ENCODE measurements around the gene SUZ12.
"Not testable (repeated sequence)": the region's sequence is repeated elsewhere in the genome, so short reads cannot be mapped to it uniquely, and the experiment has no call there.

DNA sequence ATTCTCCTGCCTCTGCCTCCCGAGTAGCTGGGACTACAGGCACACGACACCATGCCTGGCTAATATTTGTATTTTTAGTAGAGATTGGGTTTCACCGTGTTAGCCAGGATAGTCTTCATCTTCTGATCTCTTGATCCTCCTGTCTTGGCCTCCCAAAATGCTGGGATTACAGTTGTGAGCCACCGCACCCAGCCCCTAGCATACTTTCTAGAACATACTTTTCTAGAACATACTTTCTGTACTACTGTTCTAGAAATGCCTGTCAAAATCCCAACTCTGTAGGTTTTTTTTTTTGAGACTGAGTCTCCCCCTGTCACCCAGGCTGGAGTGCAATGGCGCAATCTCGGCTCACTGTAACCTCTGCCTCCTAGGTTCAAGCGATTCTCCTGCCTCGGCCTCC is 27.3 kb downstream of the SUZ12 start:
- TF ChIP-seq, protein P1, sequence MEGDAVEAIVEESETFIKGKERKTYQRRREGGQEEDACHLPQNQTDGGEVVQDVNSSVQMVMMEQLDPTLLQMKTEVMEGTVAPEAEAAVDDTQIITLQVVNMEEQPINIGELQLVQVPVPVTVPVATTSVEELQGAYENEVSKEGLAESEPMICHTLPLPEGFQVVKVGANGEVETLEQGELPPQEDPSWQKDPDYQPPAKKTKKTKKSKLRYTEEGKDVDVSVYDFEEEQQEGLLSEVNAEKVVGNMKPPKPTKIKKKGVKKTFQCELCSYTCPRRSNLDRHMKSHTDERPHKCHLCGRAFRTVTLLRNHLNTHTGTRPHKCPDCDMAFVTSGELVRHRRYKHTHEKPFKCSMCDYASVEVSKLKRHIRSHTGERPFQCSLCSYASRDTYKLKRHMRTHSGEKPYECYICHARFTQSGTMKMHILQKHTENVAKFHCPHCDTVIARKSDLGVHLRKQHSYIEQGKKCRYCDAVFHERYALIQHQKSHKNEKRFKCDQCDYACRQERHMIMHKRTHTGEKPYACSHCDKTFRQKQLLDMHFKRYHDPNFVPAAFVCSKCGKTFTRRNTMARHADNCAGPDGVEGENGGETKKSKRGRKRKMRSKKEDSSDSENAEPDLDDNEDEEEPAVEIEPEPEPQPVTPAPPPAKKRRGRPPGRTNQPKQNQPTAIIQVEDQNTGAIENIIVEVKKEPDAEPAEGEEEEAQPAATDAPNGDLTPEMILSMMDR (IDR thresholded peaks at IDR 0.05; ENCODE audit: low read depth, low read length, poor library complexity, severe bottlenecking): not testable (repeated sequence)
- not testable (repeated sequence) for TF ChIP-seq EZH2phosphoT487 (IDR thresholded peaks at IDR 0.05; ENCODE audit: borderline replicate concordance, low read length)

Data from DOHH2 (cell line).